Colonic mucosa (tissue), 4 donors: ENCODE results near the gene SHROOM4. TPM values are rescaled to one million over a fixed set of nuclear protein-coding genes. Genes with fewer than 3 reads are reported as not detected.

Experiments used
- DNase-seq: peaks from one replicate; pipeline ENCODE4 v3.0.0-alpha.2; 2020
- H3K27ac ChIP-seq: fragments of 200-600 bp; one replicate; pipeline ENCODE4 v1.8.0; 2021
- H3K27me3 ChIP-seq: fragments of 200-600 bp; one replicate; pipeline ENCODE4 v1.8.0; 2021
- H3K36me3 ChIP-seq: fragments of 200-600 bp; one replicate; pipeline ENCODE4 v1.8.0; 2021
- H3K4me1 ChIP-seq: fragments of 200-600 bp; one replicate; pipeline ENCODE4 v1.8.0; 2021; ENCODE audit warnings: mild to moderate bottlenecking
- H3K4me3 ChIP-seq: fragments of 200-600 bp; one replicate; pipeline ENCODE4 v1.8.0; 2021
- H3K9ac ChIP-seq, 2 donors: one replicate each; pipeline ENCODE4 v1.7.0; 2013; ENCODE audit warnings: control low read depth in 2 of 2, low read depth in 2 of 2, low read length in 2 of 2
- H3K9me3 ChIP-seq: fragments of 200-600 bp; one replicate; pipeline ENCODE4 v1.8.0; 2021
- intact Hi-C: fragments of 100-400 bp; cut with DNase I; formaldehyde crosslinking; loops from one replicate; pipeline ENCODE4 v1.14.1; 2022
- total RNA-seq, 2 donors: library from RNA; stranded (reverse); fragmentation: NEBNext Ultra II Directional in 1 of 2; extraction: Animal tissue kit (Norgen Biotek cat#: 25700) in 1 of 2; gene quantifications; one replicate each; pipeline ENCODE4 v1.2.1, GENCODE V29; 2021
- TF ChIP-seq, protein P1 (sequence below): fragments of 200-600 bp; IDR thresholded peaks from one replicate; pipeline ENCODE4 v1.8.0; 2022; ENCODE audit warnings: antibody characterized with exemption, mild to moderate bottlenecking
- donor health status: healthy.
- donor health status: DM: no; HTN: no; CAD: no.
- donor health status: DM: no; HTN: no; CAD: no.

Gene SHROOM4
- total RNA-seq, 2 donors from 2014 or later, result 2.2 to 3.3 TPM

DNA sequence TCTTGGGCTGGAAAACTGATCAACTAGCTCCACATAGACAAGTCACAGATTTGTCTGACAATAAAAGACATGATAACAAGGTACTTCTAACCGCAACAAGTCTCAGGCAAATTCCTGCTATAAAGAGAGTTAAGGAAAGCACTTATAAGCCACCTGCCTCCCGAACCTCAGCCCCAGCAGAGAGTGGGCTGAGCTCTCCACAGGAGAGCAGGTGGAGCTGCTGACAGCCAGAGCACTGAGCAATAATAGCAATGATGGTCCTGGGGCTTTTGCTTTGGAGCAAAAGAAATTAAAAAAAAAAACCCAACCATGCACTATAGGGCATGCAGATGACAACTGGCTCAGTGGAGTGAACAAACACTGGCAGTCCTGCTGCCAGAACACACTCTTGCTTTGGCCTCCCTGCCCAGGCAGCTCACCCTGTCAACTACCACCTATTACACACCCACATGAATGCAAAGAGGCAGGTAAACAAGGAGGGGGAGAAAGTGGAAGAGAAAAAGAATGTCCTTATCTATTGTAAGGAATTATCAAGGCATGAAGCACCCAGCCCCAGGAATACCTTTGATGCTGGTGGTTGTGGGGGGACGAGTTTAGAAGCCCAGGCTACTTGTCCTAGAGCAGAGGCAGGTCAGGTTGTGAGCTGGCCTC is 207.6 kb downstream of the SHROOM4 start:
- DNase-seq, result no peak
- TF ChIP-seq, protein P1, sequence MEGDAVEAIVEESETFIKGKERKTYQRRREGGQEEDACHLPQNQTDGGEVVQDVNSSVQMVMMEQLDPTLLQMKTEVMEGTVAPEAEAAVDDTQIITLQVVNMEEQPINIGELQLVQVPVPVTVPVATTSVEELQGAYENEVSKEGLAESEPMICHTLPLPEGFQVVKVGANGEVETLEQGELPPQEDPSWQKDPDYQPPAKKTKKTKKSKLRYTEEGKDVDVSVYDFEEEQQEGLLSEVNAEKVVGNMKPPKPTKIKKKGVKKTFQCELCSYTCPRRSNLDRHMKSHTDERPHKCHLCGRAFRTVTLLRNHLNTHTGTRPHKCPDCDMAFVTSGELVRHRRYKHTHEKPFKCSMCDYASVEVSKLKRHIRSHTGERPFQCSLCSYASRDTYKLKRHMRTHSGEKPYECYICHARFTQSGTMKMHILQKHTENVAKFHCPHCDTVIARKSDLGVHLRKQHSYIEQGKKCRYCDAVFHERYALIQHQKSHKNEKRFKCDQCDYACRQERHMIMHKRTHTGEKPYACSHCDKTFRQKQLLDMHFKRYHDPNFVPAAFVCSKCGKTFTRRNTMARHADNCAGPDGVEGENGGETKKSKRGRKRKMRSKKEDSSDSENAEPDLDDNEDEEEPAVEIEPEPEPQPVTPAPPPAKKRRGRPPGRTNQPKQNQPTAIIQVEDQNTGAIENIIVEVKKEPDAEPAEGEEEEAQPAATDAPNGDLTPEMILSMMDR, result no peak
- H3K27ac ChIP-seq, result no peak overlapping the region
- no peaks in the 10 kb centered on the region for H3K4me1 ChIP-seq
- no peak overlapping the region for H3K4me3 ChIP-seq
- no peaks in the 10 kb centered on the region for H3K27me3 ChIP-seq
- no peaks in the 10 kb centered on the region for H3K9me3 ChIP-seq
- no peak overlapping the region for H3K9ac ChIP-seq
- intact Hi-C loops, result no loop called here
- no peaks in the 10 kb centered on the region for H3K36me3 ChIP-seq

DNA sequence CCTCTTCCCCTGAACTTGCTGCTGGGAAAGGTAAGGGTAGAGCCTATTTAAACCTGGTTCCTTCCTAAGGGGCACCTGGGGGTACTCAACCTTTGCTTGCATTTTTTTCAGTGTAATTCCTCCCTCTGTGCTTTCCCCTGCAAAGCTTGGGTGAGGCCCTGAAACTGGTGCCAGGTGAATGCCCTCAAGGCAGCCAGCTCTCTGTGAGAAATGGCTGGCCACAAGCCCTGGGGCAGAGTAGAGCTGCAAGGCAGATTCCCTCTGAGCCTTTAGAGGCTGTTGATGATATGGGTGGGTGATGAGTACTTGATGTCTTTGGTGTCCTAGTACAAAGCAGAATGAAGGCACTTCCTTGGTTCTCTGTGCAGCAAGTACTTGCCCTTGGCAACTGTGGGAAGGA is 217.9 kb downstream of the SHROOM4 start:
- TF ChIP-seq, protein P1, result no peak

DNA sequence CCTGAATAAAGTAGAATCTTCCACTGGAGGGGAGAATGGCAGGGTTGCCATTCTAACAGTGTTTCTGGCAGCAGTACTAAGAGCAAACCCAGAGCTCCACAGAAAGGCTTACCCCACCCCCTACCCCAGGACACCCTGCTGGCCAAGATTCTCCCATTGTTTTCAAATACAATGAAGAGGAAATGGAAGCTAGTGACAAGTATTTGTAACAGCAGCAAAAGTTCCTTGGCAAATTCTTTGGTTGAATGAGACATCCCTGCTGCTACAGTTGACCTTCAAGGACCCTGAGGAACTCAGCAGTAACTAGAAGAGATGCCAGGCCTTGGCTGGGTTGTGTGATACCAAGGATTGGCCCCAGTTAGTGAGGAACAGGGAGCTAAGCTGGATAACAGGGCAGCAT is 219.2 kb downstream of the SHROOM4 start:
- no peaks in the 10 kb centered on the region for H3K9me3 ChIP-seq
- H3K4me3 ChIP-seq, result no peak overlapping the region
- no peaks in the 10 kb centered on the region for H3K27me3 ChIP-seq
- TF ChIP-seq, protein P1, result no peak
- H3K9ac ChIP-seq, result no peak overlapping the region
- DNase-seq, result no peak
- no peak overlapping the region for H3K27ac ChIP-seq
- no peaks in the 10 kb centered on the region for H3K4me1 ChIP-seq
- H3K36me3 ChIP-seq, result no peaks in the 10 kb centered on the region
- intact Hi-C loops, result no loop called here

More for the DNA sequence above, 217.9 kb downstream of the SHROOM4 start:
- Histone ChIP-seq H3K9me3 (no peaks in the 10 kb centered on the region), H3K36me3 (no peaks in the 10 kb centered on the region), H3K4me1 (no peaks in the 10 kb centered on the region), H3K27me3 (no peaks in the 10 kb centered on the region), H3K27ac (no peak overlapping the region), H3K4me3 (no peak overlapping the region), H3K9ac (no peak overlapping the region)
- no peak for DNase-seq
- intact Hi-C loops, result no loop called here

DNA sequence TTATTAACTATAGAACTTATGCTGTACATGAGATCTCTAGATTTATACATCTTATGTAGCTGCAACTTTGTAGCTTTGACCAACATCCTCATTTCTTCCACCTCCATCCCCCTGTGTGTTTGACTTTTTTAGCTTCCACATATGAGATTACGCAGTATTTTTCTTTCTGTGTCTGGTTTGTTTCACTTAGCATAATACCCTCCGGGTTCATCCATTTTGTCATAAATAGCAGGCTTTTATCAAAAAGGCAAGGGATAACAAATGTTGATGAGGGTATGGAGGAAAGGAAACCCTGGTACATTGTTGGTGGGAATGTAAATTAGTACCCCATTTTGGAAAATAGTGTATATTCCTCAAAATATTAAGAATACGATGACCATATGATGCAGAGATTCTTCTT is 227.0 kb downstream of the SHROOM4 start:
- DNase-seq, result no peak
- Histone ChIP-seq H3K27me3 (no peaks in the 10 kb centered on the region), H3K36me3 (no peaks in the 10 kb centered on the region), H3K4me1 (no peaks in the 10 kb centered on the region), H3K9me3 (no peaks in the 10 kb centered on the region), H3K9ac (no peak overlapping the region), H3K27ac (no peak overlapping the region), H3K4me3 (no peak overlapping the region)
- intact Hi-C loops, result no loop called here
- TF ChIP-seq, protein P1, result no peak

DNA sequence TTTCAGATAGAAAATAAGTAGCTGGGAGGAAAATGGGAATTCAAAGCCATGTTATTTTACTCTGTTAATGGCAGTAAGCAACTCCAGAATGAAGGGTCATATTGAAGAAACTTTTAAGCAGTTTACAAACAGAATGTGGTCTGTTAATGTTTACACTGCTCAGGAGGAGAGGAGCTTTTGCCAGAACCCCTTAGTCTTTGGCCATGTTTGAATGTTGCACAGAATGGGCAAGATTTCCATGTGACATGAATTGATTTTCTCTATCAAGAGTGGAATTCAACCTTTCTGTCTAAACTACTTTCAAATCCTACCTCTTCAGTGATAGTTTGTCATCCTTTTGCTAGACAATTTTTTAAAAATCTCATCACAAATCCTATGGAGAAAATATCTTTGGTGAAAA is 227.6 kb downstream of the SHROOM4 start:
- intact Hi-C loops, result no loop called here
- TF ChIP-seq, protein P1, result no peak
- Histone ChIP-seq H3K27ac (no peak overlapping the region), H3K4me1 (no peaks in the 10 kb centered on the region), H3K4me3 (no peak overlapping the region), H3K27me3 (no peaks in the 10 kb centered on the region), H3K9me3 (no peaks in the 10 kb centered on the region), H3K36me3 (no peaks in the 10 kb centered on the region), H3K9ac (no peak overlapping the region)
- DNase-seq, result no peak
